Osteocyte (in vitro differentiated cells): ENCODE results near the gene ELAC1. TPM values are rescaled to one million over a fixed set of nuclear protein-coding genes. Genes with fewer than 3 reads are reported as not detected.

Source experiments
- DNase-seq: peaks from one replicate; pipeline ENCODE4 v3.0.0; 2021; ENCODE audit warnings: mixed read lengths; ENCODE audit not compliant: unreplicated experiment; ENCODE audit errors: extremely low spot score
- H3K27ac Mint-ChIP-seq: one replicate; pipeline ENCODE4 v1.8.0; 2021; ENCODE audit warnings: mild to moderate bottlenecking, mixed read lengths; ENCODE audit not compliant: unreplicated experiment
- H3K27me3 Mint-ChIP-seq: one replicate; pipeline ENCODE4 v1.8.0; 2021; ENCODE audit warnings: mixed read lengths; ENCODE audit not compliant: unreplicated experiment
- H3K36me3 Mint-ChIP-seq: one replicate; pipeline ENCODE4 v1.8.0; 2021; ENCODE audit warnings: mixed read lengths; ENCODE audit not compliant: unreplicated experiment
- H3K4me1 Mint-ChIP-seq: one replicate; pipeline ENCODE4 v1.8.0; 2021; ENCODE audit warnings: mixed read lengths; ENCODE audit not compliant: unreplicated experiment
- H3K4me3 Mint-ChIP-seq: one replicate; pipeline ENCODE4 v1.8.0; 2021; ENCODE audit warnings: mild to moderate bottlenecking, moderate library complexity, mixed read lengths; ENCODE audit not compliant: unreplicated experiment
- H3K9me3 Mint-ChIP-seq: one replicate; pipeline ENCODE4 v1.8.0; 2021; ENCODE audit warnings: mixed read lengths; ENCODE audit not compliant: unreplicated experiment
- total RNA-seq: library from RNA; stranded (reverse); gene quantifications from 2 replicates; pipeline ENCODE4 v1.2.1, GENCODE V29; 2021
- TF ChIP-seq, protein P1 (sequence below): fragments of 200-600 bp; sonication (generic); IDR thresholded peaks from 2 replicates; pipeline ENCODE4 v1.5.0; 2021; ENCODE audit warnings: antibody characterized with exemption, mild to moderate bottlenecking, moderate library complexity

The ELAC1 gene
- total RNA-seq, 1 donor from 2014 or later = 10.7 TPM

- no peak overlapping the region for H3K27ac Mint-ChIP-seq
- no peak for DNase-seq
- H3K4me3 Mint-ChIP-seq = no peak overlapping the region
- peaks cover 10% of the 10 kb centered on the region for H3K4me1 Mint-ChIP-seq
- TF ChIP-seq, protein P1, sequence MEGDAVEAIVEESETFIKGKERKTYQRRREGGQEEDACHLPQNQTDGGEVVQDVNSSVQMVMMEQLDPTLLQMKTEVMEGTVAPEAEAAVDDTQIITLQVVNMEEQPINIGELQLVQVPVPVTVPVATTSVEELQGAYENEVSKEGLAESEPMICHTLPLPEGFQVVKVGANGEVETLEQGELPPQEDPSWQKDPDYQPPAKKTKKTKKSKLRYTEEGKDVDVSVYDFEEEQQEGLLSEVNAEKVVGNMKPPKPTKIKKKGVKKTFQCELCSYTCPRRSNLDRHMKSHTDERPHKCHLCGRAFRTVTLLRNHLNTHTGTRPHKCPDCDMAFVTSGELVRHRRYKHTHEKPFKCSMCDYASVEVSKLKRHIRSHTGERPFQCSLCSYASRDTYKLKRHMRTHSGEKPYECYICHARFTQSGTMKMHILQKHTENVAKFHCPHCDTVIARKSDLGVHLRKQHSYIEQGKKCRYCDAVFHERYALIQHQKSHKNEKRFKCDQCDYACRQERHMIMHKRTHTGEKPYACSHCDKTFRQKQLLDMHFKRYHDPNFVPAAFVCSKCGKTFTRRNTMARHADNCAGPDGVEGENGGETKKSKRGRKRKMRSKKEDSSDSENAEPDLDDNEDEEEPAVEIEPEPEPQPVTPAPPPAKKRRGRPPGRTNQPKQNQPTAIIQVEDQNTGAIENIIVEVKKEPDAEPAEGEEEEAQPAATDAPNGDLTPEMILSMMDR = no peak
- H3K27me3 Mint-ChIP-seq = no peaks in the 10 kb centered on the region
- H3K36me3 Mint-ChIP-seq = peaks cover 34% of the 10 kb centered on the region
- no peaks in the 10 kb centered on the region for H3K9me3 Mint-ChIP-seq
Observed at GRCh38 chr18:50982086-50982801, 14.4 kb downstream of the ELAC1 start.

- DNase-seq = no peak
- Mint-ChIP-seq H3K9me3 (no peaks in the 10 kb centered on the region), H3K36me3 (peaks cover 28% of the 10 kb centered on the region), H3K27me3 (no peaks in the 10 kb centered on the region), H3K27ac (no peak overlapping the region), H3K4me1 (peaks cover 10% of the 10 kb centered on the region), H3K4me3 (no peak overlapping the region)
- TF ChIP-seq, protein P1 = no peak
Observed at GRCh38 chr18:50982802-50983179, 15.0 kb downstream of the ELAC1 start.

DNA sequence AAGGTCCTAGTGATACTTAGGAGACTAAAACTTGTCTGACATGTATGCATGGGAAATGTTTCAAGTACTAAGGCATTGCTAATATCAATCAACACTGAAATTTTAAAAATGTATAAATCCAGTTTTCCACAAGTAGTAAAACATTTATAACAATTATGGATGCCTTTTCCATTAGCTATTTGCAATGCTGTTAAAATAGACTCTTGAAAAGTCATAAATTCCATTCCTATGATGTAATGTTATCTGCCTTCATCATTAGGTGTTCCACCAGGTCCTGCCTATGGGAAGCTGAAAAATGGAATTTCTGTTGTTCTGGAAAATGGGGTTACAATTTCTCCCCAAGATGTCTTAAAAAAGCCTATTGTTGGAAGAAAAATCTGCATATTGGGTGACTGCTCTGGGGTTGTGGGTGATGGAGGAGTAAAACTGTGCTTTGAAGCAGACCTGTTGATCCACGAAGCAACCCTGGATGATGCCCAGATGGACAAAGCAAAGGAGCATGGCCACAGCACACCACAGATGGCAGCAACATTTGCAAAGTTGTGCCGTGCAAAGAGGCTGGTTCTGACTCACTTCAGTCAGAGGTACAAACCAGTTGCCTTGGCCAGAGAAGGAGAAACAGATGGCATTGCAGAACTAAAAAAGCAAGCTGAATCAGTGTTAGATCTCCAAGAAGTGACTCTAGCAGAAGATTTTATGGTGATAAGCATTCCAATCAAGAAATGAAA, 18.7 kb downstream of the ELAC1 start:
- Mint-ChIP-seq H3K36me3 (peaks cover 14% of the 10 kb centered on the region), H3K4me1 (peaks cover 10% of the 10 kb centered on the region), H3K27me3 (no peaks in the 10 kb centered on the region), H3K4me3 (no peak overlapping the region), H3K27ac (no peak overlapping the region), H3K9me3 (no peaks in the 10 kb centered on the region)
- TF ChIP-seq, protein P1 = no peak
- no peak for DNase-seq

DNA sequence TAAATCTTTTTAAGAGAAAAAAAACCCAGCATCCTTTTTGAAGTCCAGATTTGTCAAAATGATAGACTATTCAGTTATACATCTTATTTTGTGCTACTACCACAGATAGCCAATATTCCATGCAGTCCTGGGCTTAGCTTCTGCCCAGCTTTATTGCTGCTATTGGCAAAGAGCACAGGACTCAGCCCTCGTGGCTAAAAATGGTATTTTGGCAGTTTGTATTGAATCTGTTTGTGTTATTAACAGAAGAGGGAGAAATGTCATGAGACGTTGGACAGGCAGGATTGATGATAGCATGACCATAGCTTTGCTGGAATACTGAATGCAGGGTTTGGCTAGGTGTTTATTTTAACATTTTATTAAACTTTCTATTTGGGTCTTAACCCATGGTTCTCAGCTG, 19.4 kb downstream of the ELAC1 start:
- TF ChIP-seq, protein P1 = no peak
- Mint-ChIP-seq H3K36me3 (peaks cover 14% of the 10 kb centered on the region), H3K9me3 (no peaks in the 10 kb centered on the region), H3K27ac (no peak overlapping the region), H3K4me3 (no peak overlapping the region), H3K27me3 (no peaks in the 10 kb centered on the region), H3K4me1 (peaks cover 10% of the 10 kb centered on the region)
- DNase-seq = no peak

GRCh38 chr18:50989711-50990110, 21.9 kb downstream of the ELAC1 start:
- TF ChIP-seq, protein P1 = no peak

More at GRCh38 chr18:50989711-50990110, 21.9 kb downstream of the ELAC1 start:
- H3K27me3 Mint-ChIP-seq = no peaks in the 10 kb centered on the region
- no peaks in the 10 kb centered on the region for H3K9me3 Mint-ChIP-seq
- H3K4me1 Mint-ChIP-seq = peaks cover 8% of the 10 kb centered on the region
- H3K36me3 Mint-ChIP-seq = peaks cover 12% of the 10 kb centered on the region
- no peak overlapping the region for H3K27ac Mint-ChIP-seq
- H3K4me3 Mint-ChIP-seq = no peak overlapping the region
- no peak for DNase-seq
